ENCODE measurements around the gene ZDHHC14.

The ZDHHC14 gene

GRCh38 chr6:157537556-157537955, 156.6 kb downstream of the ZDHHC14 start:
- TF ChIP-seq CTCF (conservative IDR thresholded peaks at IDR 0.05; ENCODE audit: low read depth): no peak
- H3K27ac ChIP-seq: no peak overlapping the region
- CTCF ChIA-PET: no interaction called here
- DNase-seq (ENCODE audit: low spot score): no peak
- POLR2A ChIA-PET (ENCODE audit: low non-redundant PET): no interaction called here

GRCh38 chr6:157538168-157538567, 157.2 kb downstream of the ZDHHC14 start:
- no peak for DNase-seq (ENCODE audit: low spot score)
- H3K27ac ChIP-seq: no peak overlapping the region
- CTCF ChIA-PET: no interaction called here
- POLR2A ChIA-PET (ENCODE audit: low non-redundant PET): no interaction called here
- TF ChIP-seq CTCF (conservative IDR thresholded peaks at IDR 0.05; ENCODE audit: low read depth): no peak

GRCh38 chr6:157538698-157539097, 157.7 kb downstream of the ZDHHC14 start:
- POLR2A ChIA-PET (ENCODE audit: low non-redundant PET): no interaction called here
- DNase-seq (ENCODE audit: low spot score): no peak
- no peak for TF ChIP-seq CTCF (conservative IDR thresholded peaks at IDR 0.05; ENCODE audit: low read depth)
- no peak overlapping the region for H3K27ac ChIP-seq
- CTCF ChIA-PET: no interaction called here

GRCh38 chr6:157539421-157539822, 158.4 kb downstream of the ZDHHC14 start:
- ChIA-PET POLR2A (ENCODE audit: low non-redundant PET) (no interaction called here), CTCF (interaction anchor here (0.6 kb wide), 1 partner anchor 127 kb away, joined by 3 read pairs; no protein-coding TSS in a partner anchor)
- TF ChIP-seq CTCF (conservative IDR thresholded peaks at IDR 0.05; ENCODE audit: low read depth): no peak
- H3K27ac ChIP-seq: no peak overlapping the region
- DNase-seq (ENCODE audit: low spot score): no peak

- TF ChIP-seq CTCF (conservative IDR thresholded peaks at IDR 0.05; ENCODE audit: low read depth): no peak
- ChIA-PET CTCF (interaction anchor here (0.6 kb wide), 2 partner anchors 127 to 156 kb away, joined by 3 read pairs; no protein-coding TSS in a partner anchor), POLR2A (ENCODE audit: low non-redundant PET) (no interaction called here)
- H3K27ac ChIP-seq: no peak overlapping the region
- no peak for DNase-seq (ENCODE audit: low spot score)
Measured at GRCh38 chr6:157539900-157540752, 159.1 kb downstream of the ZDHHC14 start.

GRCh38 chr6:157541618-157542413, 160.8 kb downstream of the ZDHHC14 start:
- POLR2A ChIA-PET (ENCODE audit: low non-redundant PET): interaction anchor here (0.5 kb wide), 1 partner anchor 19 kb away, joined by 3 read pairs; no protein-coding TSS in a partner anchor
- no peak overlapping the region for H3K27ac ChIP-seq
- CTCF ChIA-PET: no interaction called here
- no peak for TF ChIP-seq CTCF (conservative IDR thresholded peaks at IDR 0.05; ENCODE audit: low read depth)
- DNase-seq (ENCODE audit: low spot score): no peak

All from RWPE1 (cell line).